OCI-LY1 (cell line): ENCODE data around the gene KCNE1.

Source experiments
- EZH2 ChIP-seq: fragments of 200-600 bp; sonication (generic), shearing (Covaris generic); IDR thresholded peaks from 2 replicates; pipeline ENCODE4 v1.8.0; 2017; ENCODE audit warnings: borderline replicate concordance, mixed run types, mild to moderate bottlenecking, antibody characterized with exemption, low read length, moderate library complexity, mixed read lengths
- TF ChIP-seq, protein P1 (sequence below): fragments of 200-600 bp; sonication (generic), shearing (Covaris generic); IDR thresholded peaks from 2 replicates; pipeline ENCODE4 v1.5.1; 2017; ENCODE audit warnings: mild to moderate bottlenecking, antibody characterized with exemption, low read length, moderate library complexity, mixed read lengths

DNA sequence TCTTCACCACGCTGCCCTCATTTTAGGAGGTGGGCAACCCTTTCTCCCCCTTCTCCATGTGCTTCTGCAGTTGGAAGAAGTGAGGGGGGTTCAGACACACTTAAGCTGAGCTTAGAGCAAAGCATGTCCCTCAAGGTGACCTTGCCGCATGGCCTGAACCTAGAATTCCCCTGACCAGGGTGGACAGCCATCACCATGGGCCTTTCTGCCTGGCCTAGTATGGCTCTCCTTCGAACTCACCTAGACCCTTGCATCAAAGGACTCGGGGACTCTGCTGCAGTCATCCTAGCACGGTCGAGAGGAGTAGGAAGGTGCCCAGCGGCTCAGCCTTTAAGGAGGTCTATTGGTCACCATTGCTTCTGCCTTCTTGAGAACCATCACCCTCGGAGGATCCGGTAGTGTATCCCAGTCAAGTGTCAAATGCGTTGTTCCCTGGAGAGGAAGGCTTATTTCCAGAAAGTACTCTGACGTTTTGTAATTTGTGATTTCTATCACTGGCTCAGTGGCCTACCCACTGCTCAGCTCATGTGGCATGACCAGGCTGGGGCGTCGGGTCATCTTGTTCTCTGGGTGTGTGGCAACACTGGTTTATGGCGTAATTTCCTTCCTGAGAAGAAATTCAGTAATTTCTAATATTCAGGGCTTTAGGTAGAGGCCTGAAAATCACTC, at the start of gene KCNE1:
- TF ChIP-seq, protein P1, sequence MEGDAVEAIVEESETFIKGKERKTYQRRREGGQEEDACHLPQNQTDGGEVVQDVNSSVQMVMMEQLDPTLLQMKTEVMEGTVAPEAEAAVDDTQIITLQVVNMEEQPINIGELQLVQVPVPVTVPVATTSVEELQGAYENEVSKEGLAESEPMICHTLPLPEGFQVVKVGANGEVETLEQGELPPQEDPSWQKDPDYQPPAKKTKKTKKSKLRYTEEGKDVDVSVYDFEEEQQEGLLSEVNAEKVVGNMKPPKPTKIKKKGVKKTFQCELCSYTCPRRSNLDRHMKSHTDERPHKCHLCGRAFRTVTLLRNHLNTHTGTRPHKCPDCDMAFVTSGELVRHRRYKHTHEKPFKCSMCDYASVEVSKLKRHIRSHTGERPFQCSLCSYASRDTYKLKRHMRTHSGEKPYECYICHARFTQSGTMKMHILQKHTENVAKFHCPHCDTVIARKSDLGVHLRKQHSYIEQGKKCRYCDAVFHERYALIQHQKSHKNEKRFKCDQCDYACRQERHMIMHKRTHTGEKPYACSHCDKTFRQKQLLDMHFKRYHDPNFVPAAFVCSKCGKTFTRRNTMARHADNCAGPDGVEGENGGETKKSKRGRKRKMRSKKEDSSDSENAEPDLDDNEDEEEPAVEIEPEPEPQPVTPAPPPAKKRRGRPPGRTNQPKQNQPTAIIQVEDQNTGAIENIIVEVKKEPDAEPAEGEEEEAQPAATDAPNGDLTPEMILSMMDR: no peak
- no peak for TF ChIP-seq EZH2
